Retinal pigment epithelial cell (primary cell): ENCODE measurements around the gene SLC16A6.

Source experiments
- DNase-seq: peaks from one replicate; pipeline ENCODE4 v3.0.0-alpha.2; 2010; ENCODE audit warnings: low read depth
- H3K4me3 ChIP-seq: 2 replicates; pipeline ENCODE4 v1.5.1; 2011; ENCODE audit warnings: mild to moderate bottlenecking, low read length, control low read depth, moderate library complexity
- CTCF ChIP-seq: conservative IDR thresholded peaks from 2 replicates; pipeline ENCODE4 v1.5.1; 2011; ENCODE audit warnings: low read depth, low read length, control low read depth, inconsistent platforms

SLC16A6 gene

GRCh38 chr17:68293490-68294195, 2.7 kb upstream of the SLC16A6 start:
- H3K4me3 ChIP-seq, result no peak overlapping the region
- no peak for TF ChIP-seq CTCF
- DNase-seq, result no peak

- DNase-seq, result no peak
- no peak for TF ChIP-seq CTCF
- peak overlapping the region; percentile 72 for H3K4me3 ChIP-seq
Observed at GRCh38 chr17:68292689-68293040, 1.7 kb upstream of the SLC16A6 start.

GRCh38 chr17:68291836-68292688, 1.1 kb upstream of the SLC16A6 start:
- DNase-seq, result no peak
- peak overlapping the region; percentile 72 for H3K4me3 ChIP-seq
- peak; percentile 31 for TF ChIP-seq CTCF

- TF ChIP-seq CTCF, result no peak
- DNase-seq, result no peak
- peak overlapping the region; percentile 67 for H3K4me3 ChIP-seq
Observed at GRCh38 chr17:68290268-68290954, 516 bp downstream of the SLC16A6 start.

GRCh38 chr17:68289936-68290267, 1.0 kb downstream of the SLC16A6 start:
- peak overlapping the region; percentile 67 for H3K4me3 ChIP-seq

GRCh38 chr17:68289473-68289872, 1.5 kb downstream of the SLC16A6 start:
- no peak for DNase-seq
- H3K4me3 ChIP-seq, result no peak overlapping the region
- TF ChIP-seq CTCF, result no peak

More at GRCh38 chr17:68289936-68290267, 1.0 kb downstream of the SLC16A6 start:
- DNase-seq, result no peak
- TF ChIP-seq CTCF, result no peak

GRCh38 chr17:68288804-68289203, 2.1 kb downstream of the SLC16A6 start:
- no peak overlapping the region for H3K4me3 ChIP-seq
- no peak for DNase-seq
- TF ChIP-seq CTCF, result peak; percentile 24
